Measurements from ENCODE around the gene CAMK1D. TPM values are rescaled to one million over a fixed set of nuclear protein-coding genes. Genes with fewer than 3 reads are reported as not detected.

CAMK1D gene
- total and polyA plus RNA-seq, 2 of the 4 experiments (the other 2 are of a cell fraction): 5.0 to 5.3 TPM

- Histone ChIP-seq H4K91ac (ENCODE audit: insufficient read depth, low read depth, low read length) (no peak overlapping the region), H3K14ac (replicated peaks; ENCODE audit: low read depth, low read length) (no peak overlapping the region), H3K4me2 (ENCODE audit: low read depth, low read length) (no peak overlapping the region), H3K4ac (ENCODE audit: low read depth, low read length) (no peak overlapping the region), H2AK9ac (replicated peaks; ENCODE audit: low read depth, low read length, poor library complexity) (no peak overlapping the region), H3K23ac (ENCODE audit: low read depth, low read length) (no peak overlapping the region), H3K79me1 (ENCODE audit: low read depth in 1 of 2, low read length in 2 of 2) (no peaks in the 10 kb centered on the region), H3K4me1 (ENCODE audit: control insufficient read depth, insufficient read depth, low read length) (no peaks in the 10 kb centered on the region), H3K56ac (ENCODE audit: extremely low read depth, insufficient read depth, low read length) (no peak overlapping the region), H3K36me3 (ENCODE audit: control insufficient read depth, insufficient read depth, low read length) (no peaks in the 10 kb centered on the region), H3K9me3 (ENCODE audit: control insufficient read depth, insufficient read depth, low read length) (no peaks in the 10 kb centered on the region), H2AK5ac (ENCODE audit: low read depth, low read length) (no peak overlapping the region), H3K9ac (ENCODE audit: low read depth, low read length) (no peak overlapping the region), H2BK120ac (ENCODE audit: low read depth, low read length) (no peak overlapping the region), H4K20me1 (ENCODE audit: insufficient read depth, low read length) (no peaks in the 10 kb centered on the region), H3K18ac (ENCODE audit: low read depth, low read length) (no peak overlapping the region), H4K8ac (ENCODE audit: low read depth in 2 of 2, low read length in 2 of 2) (no peak overlapping the region), H4K5ac (ENCODE audit: low read depth, low read length) (no peak overlapping the region), H2BK20ac (ENCODE audit: low read depth, low read length) (no peak overlapping the region), H2AFZ (replicated peaks; ENCODE audit: low read length, poor library complexity) (no peak overlapping the region), H3K27me3 (ENCODE audit: control insufficient read depth, insufficient read depth, low read length) (no peaks in the 10 kb centered on the region; the same call in 1 of the 2 replicates), H3K4me3 (ENCODE audit: insufficient read depth, low read depth, low read length) (no peak overlapping the region), H3K9me1 (ENCODE audit: insufficient read depth, low read length) (no peaks in the 10 kb centered on the region; the same call in 1 of the 2 replicates), H3K27ac (ENCODE audit: insufficient read depth, low read length) (no peak overlapping the region), H2BK15ac (ENCODE audit: low read depth, low read length) (no peak overlapping the region), H2BK5ac (ENCODE audit: low read depth, low read length, poor library complexity, severe bottlenecking) (no peak overlapping the region)
- TF ChIP-seq SMC3 (IDR thresholded peaks at IDR 0.05; ENCODE audit: low read depth, low read length): no peak
- TF ChIP-seq CHD1 (IDR thresholded peaks at IDR 0.05; ENCODE audit: low read depth, low read length): no peak
- DNase-seq (no peak), ATAC-seq (ENCODE audit: low read depth) (no peak)
- CTCF ChIA-PET: no interaction called here
- BruUV-seq (replicated peaks): no TSS peak
- POLR2A ChIA-PET (ENCODE audit: unreplicated experiment): no interaction called here
- 95% methylated on average over 3 of the region's 8 CpGs; no CpG with 5 or more reads in 1 of the 2 experiments for WGBS, 2 experiments (ENCODE audit: extremely low coverage in 2 of 2, insufficient read length in 1 of 2)
- in situ Hi-C loops (cut with MboI; ENCODE audit: low sequenced_read_pairs): no loop called here
- dilution Hi-C loops (cut with HindIII; ENCODE audit: low sequenced_read_pairs, unreplicated experiment): no loop called here
- intact Hi-C loops (cut with micrococcal nuclease): no loop called here
Measured at GRCh38 chr10:12408472-12408871, 59.1 kb downstream of the CAMK1D start.

Measured in IMR-90 (cell line).